IMR-90 (cell line): ENCODE measurements around the gene MYH9. TPM values are rescaled to one million over a fixed set of nuclear protein-coding genes. Genes with fewer than 3 reads are reported as not detected.

ENCODE experiments used
- ATAC-seq: fragments of 200-7000 bp; cut with Tn5 transposase; 2 replicates; pipeline ENCODE4 v1.9.1; 2020; ENCODE audit warnings: low read depth, mild to moderate bottlenecking, moderate library complexity
- BruUV-seq: library from RNA; stranded (reverse); fragments of 400-500 nt; replicated peaks from 2 replicates; lab custom pipeline; 2021; lab: Mats Ljungman, UMichigan
- CTCF ChIA-PET: fragments of 300-600 bp; formaldehyde crosslinking; extraction: SDS; loops from one replicate; lab custom pipeline; 2021; ENCODE audit warnings: antibody characterized with exemption; lab: Yijun Ruan, JAX
- POLR2A ChIA-PET: fragments of 300-600 bp; sonication (Branson Sonifier 250); formaldehyde crosslinking; loops from one replicate; lab custom pipeline; 2022; ENCODE audit warnings: antibody characterized with exemption; ENCODE audit not compliant: unreplicated experiment; lab: Charles Lee
- DNase-seq: peaks from one replicate; pipeline ENCODE4 v3.0.0; 2013
- H2AFZ ChIP-seq: replicated peaks from 2 replicates; pipeline ENCODE3; 2013; ENCODE audit warnings: low read length, mild to moderate bottlenecking; ENCODE audit not compliant: poor library complexity
- H2AK5ac ChIP-seq: 2 replicates; pipeline ENCODE4 v1.6.1; 2013; ENCODE audit warnings: low read depth, low read length, inconsistent platforms
- H2AK9ac ChIP-seq: replicated peaks from 2 replicates; pipeline ENCODE3; 2013; ENCODE audit warnings: mild to moderate bottlenecking, low read depth, low read length, moderate library complexity; ENCODE audit not compliant: poor library complexity
- H2BK120ac ChIP-seq: 2 replicates; pipeline ENCODE4 v1.6.1; 2013; ENCODE audit warnings: low read depth, low read length, inconsistent platforms
- H2BK15ac ChIP-seq: 3 replicates; pipeline ENCODE4 v1.6.1; 2013; ENCODE audit warnings: low read depth, low read length, inconsistent platforms
- H2BK20ac ChIP-seq: 2 replicates; pipeline ENCODE4 v1.6.1; 2013; ENCODE audit warnings: low read depth, mild to moderate bottlenecking, inconsistent platforms, low read length, moderate library complexity
- H2BK5ac ChIP-seq: 2 replicates; pipeline ENCODE4 v1.6.1; 2013; ENCODE audit warnings: mild to moderate bottlenecking, low read depth, low read length, inconsistent platforms; ENCODE audit not compliant: poor library complexity, severe bottlenecking
- H3K14ac ChIP-seq: replicated peaks from 2 replicates; pipeline ENCODE4 v1.6.1; 2013; ENCODE audit warnings: low read depth, low read length, inconsistent platforms
- H3K18ac ChIP-seq: 2 replicates; pipeline ENCODE4 v1.6.1; 2013; ENCODE audit warnings: low read depth, low read length, control low read depth
- H3K23ac ChIP-seq: 2 replicates; pipeline ENCODE4 v1.6.1; 2013; ENCODE audit warnings: low read depth, low read length, inconsistent platforms
- H3K27ac ChIP-seq: 2 replicates; pipeline ENCODE4 v1.5.1; 2013; ENCODE audit warnings: mild to moderate bottlenecking, control low read depth, low read length; ENCODE audit not compliant: insufficient read depth
- H3K27me3 ChIP-seq: 2 replicates; pipeline ENCODE4 v1.6.1; 2013; ENCODE audit warnings: low read length; ENCODE audit not compliant: control insufficient read depth, insufficient read depth
- H3K36me3 ChIP-seq: 2 replicates; pipeline ENCODE4 v1.6.1; 2013; ENCODE audit warnings: low read length, mixed read lengths; ENCODE audit not compliant: control insufficient read depth, insufficient read depth
- H3K4ac ChIP-seq: 2 replicates; pipeline ENCODE4 v1.6.1; 2013; ENCODE audit warnings: low read depth, low read length, inconsistent platforms
- H3K4me1 ChIP-seq: 2 replicates; pipeline ENCODE4 v1.6.1; 2013; ENCODE audit warnings: low read length, mixed read lengths; ENCODE audit not compliant: control insufficient read depth, insufficient read depth
- H3K4me2 ChIP-seq: 2 replicates; pipeline ENCODE4 v1.6.1; 2013; ENCODE audit warnings: low read depth, mild to moderate bottlenecking, control low read depth, low read length, moderate library complexity
- H3K4me3 ChIP-seq: 2 replicates; pipeline ENCODE4 v1.5.1; 2013; ENCODE audit warnings: low read depth, mild to moderate bottlenecking, control low read depth, low read length, moderate library complexity; ENCODE audit not compliant: insufficient read depth
- H3K56ac ChIP-seq: 2 replicates; pipeline ENCODE4 v1.6.1; 2013; ENCODE audit warnings: low read length, inconsistent platforms; ENCODE audit not compliant: insufficient read depth; ENCODE audit errors: extremely low read depth
- H3K79me1 ChIP-seq, 2 experiments: 2 replicates each; pipeline ENCODE4 v1.6.1; 2013; ENCODE audit warnings: low read length in 2 of 2, inconsistent platforms in 1 of 2, low read depth in 1 of 2
- H3K9ac ChIP-seq: 2 replicates; pipeline ENCODE4 v1.6.1; 2013; ENCODE audit warnings: low read depth, low read length, control low read depth
- H3K9me1 ChIP-seq: 2 replicates; pipeline ENCODE4 v1.6.1; 2013; ENCODE audit warnings: low read length, inconsistent platforms; ENCODE audit not compliant: insufficient read depth
- H3K9me3 ChIP-seq: 2 replicates; pipeline ENCODE4 v1.6.1; 2013; ENCODE audit warnings: low read length; ENCODE audit not compliant: control insufficient read depth, insufficient read depth
- H4K20me1 ChIP-seq: 2 replicates; pipeline ENCODE4 v1.6.1; 2013; ENCODE audit warnings: low read length, inconsistent platforms; ENCODE audit not compliant: insufficient read depth
- H4K5ac ChIP-seq: 2 replicates; pipeline ENCODE4 v1.6.1; 2013; ENCODE audit warnings: mild to moderate bottlenecking, low read depth, low read length, control low read depth
- H4K8ac ChIP-seq, 2 experiments: 2 replicates each; pipeline ENCODE4 v1.6.1; 2013; ENCODE audit warnings: low read depth in 2 of 2, low read length in 2 of 2, control low read depth in 1 of 2, inconsistent platforms in 1 of 2
- H4K91ac ChIP-seq: 2 replicates; pipeline ENCODE4 v1.6.1; 2013; ENCODE audit warnings: low read depth, low read length, inconsistent platforms; ENCODE audit not compliant: insufficient read depth
- BHLHE40 ChIP-seq: fragments of 150-350 bp; IDR thresholded peaks from 2 replicates; pipeline ENCODE4 v1.6.1; 2016; ENCODE audit warnings: mild to moderate bottlenecking, low read depth, low read length
- CEBPB ChIP-seq: IDR thresholded peaks from 2 replicates; pipeline ENCODE4 v1.6.1; 2012; ENCODE audit warnings: low read depth, low read length, improper control_type of control experiment
- CHD1 ChIP-seq: IDR thresholded peaks from 2 replicates; pipeline ENCODE4 v1.6.1; 2012; ENCODE audit warnings: low read depth, low read length, improper control_type of control experiment
- CTCF ChIP-seq: conservative IDR thresholded peaks from 2 replicates; pipeline ENCODE4 v1.5.1; 2012; ENCODE audit warnings: mild to moderate bottlenecking, low read depth, low read length, improper control_type of control experiment
- FOS ChIP-seq: fragments of 150-350 bp; IDR thresholded peaks from 2 replicates; pipeline ENCODE4 v1.6.1; 2016; ENCODE audit warnings: low read depth, low read length
- MAFK ChIP-seq: IDR thresholded peaks from 2 replicates; pipeline ENCODE4 v1.6.1; 2012; ENCODE audit warnings: low read depth, low read length, improper control_type of control experiment
- MAZ ChIP-seq: IDR thresholded peaks from 2 replicates; pipeline ENCODE4 v1.6.1; 2012; ENCODE audit warnings: low read depth, mild to moderate bottlenecking, low read length, improper control_type of control experiment, moderate library complexity, borderline replicate concordance
- MXI1 ChIP-seq: IDR thresholded peaks from 2 replicates; pipeline ENCODE4 v1.6.1; 2012; ENCODE audit warnings: low read depth, mild to moderate bottlenecking, low read length, moderate library complexity, borderline replicate concordance
- NFE2L2 ChIP-seq: fragments of 150-350 bp; IDR thresholded peaks from 2 replicates; pipeline ENCODE4 v1.6.1; 2016; ENCODE audit warnings: low read depth, mild to moderate bottlenecking, low read length
- POLR2A ChIP-seq: IDR thresholded peaks from 2 replicates; pipeline ENCODE4 v1.6.1; 2012; ENCODE audit warnings: mild to moderate bottlenecking, low read depth, low read length
- RAD21 ChIP-seq: IDR thresholded peaks from 2 replicates; pipeline ENCODE4 v1.6.1; 2012; ENCODE audit warnings: low read length, improper control_type of control experiment
- RCOR1 ChIP-seq: IDR thresholded peaks from 2 replicates; pipeline ENCODE4 v1.6.1; 2012; ENCODE audit warnings: mild to moderate bottlenecking, low read length, improper control_type of control experiment; ENCODE audit not compliant: insufficient replicate concordance
- RFX5 ChIP-seq: IDR thresholded peaks from 2 replicates; pipeline ENCODE4 v1.8.0; 2012; ENCODE audit warnings: low read depth, mild to moderate bottlenecking, low read length, moderate library complexity
- SMC3 ChIP-seq: fragments of 150-350 bp; IDR thresholded peaks from 2 replicates; pipeline ENCODE4 v1.6.1; 2016; ENCODE audit warnings: low read depth, mild to moderate bottlenecking, antibody characterized with exemption, low read length, moderate library complexity
- USF2 ChIP-seq: fragments of 150-350 bp; IDR thresholded peaks from 2 replicates; pipeline ENCODE4 v1.6.1; 2017; ENCODE audit warnings: mild to moderate bottlenecking, antibody characterized with exemption, low read length, low read depth
- WGBS, 2 experiments: methylation state at CpG; one replicate each; pipeline versions ENCODE4 v1.1.5 to v1.1.7; 2013; ENCODE audit warnings: missing lambda C conversion rate in 2 of 2; ENCODE audit not compliant: insufficient read length in 1 of 2; ENCODE audit errors: extremely low coverage in 2 of 2; 5-methylcytosine and 5-hydroxymethylcytosine counted together
- dilution Hi-C: fragments of 300-500 bp; cut with HindIII; formaldehyde crosslinking; loops from one replicate; pipeline ENCODE4 v1.14.3; 2018; ENCODE audit warnings: low sequenced_read_pairs; ENCODE audit not compliant: unreplicated experiment
- in situ Hi-C: fragments of 300-500 bp; cut with MboI; formaldehyde crosslinking; loops from 3 replicates; pipeline ENCODE4 v1.14.3; 2019; ENCODE audit warnings: low sequenced_read_pairs, inconsistent platforms, mixed read lengths
- intact Hi-C: fragments of 100-400 bp; cut with micrococcal nuclease; formaldehyde crosslinking; loops from 2 replicates; pipeline ENCODE4 v1.10.0; 2022
- polyA plus RNA-seq, 3 experiments: library from polyadenylated mRNA; depleted of rRNA; stranded (reverse); fragments of >200 nt; gene quantifications; 2 replicates each; pipeline ENCODE4 v1.2.3, GENCODE V29; 2012; ENCODE audit warnings: low replicate concordance in 1 of 3
- total RNA-seq: library from RNA; depleted of rRNA; stranded (reverse); fragments of >200 nt; gene quantifications from 2 replicates; pipeline ENCODE4 v1.2.3, GENCODE V29; 2012
- TF ChIP-seq, protein P1 (sequence below): fragments of 150-350 bp; IDR thresholded peaks from 2 replicates; pipeline ENCODE4 v1.6.1; 2016; ENCODE audit warnings: low read depth, mild to moderate bottlenecking, low read length, moderate library complexity, borderline replicate concordance

MYH9 gene
- total and polyA plus RNA-seq, 2 of the 4 experiments (the other 2 are of a cell fraction), result 475 to 554 TPM

- no peak for TF ChIP-seq CHD1
- no peak for TF ChIP-seq NFE2L2
- TF ChIP-seq RCOR1, result no peak
- no peak for TF ChIP-seq CEBPB
- no peak for TF ChIP-seq RFX5
- no peak for TF ChIP-seq MAZ
- no peak for TF ChIP-seq POLR2A
- no peak for TF ChIP-seq MXI1
- TF ChIP-seq CTCF, result no peak
- no peak for TF ChIP-seq MAFK
- no peak for TF ChIP-seq SMC3
- no peak for TF ChIP-seq RAD21
- TF ChIP-seq USF2, result no peak
- TF ChIP-seq, protein P1, sequence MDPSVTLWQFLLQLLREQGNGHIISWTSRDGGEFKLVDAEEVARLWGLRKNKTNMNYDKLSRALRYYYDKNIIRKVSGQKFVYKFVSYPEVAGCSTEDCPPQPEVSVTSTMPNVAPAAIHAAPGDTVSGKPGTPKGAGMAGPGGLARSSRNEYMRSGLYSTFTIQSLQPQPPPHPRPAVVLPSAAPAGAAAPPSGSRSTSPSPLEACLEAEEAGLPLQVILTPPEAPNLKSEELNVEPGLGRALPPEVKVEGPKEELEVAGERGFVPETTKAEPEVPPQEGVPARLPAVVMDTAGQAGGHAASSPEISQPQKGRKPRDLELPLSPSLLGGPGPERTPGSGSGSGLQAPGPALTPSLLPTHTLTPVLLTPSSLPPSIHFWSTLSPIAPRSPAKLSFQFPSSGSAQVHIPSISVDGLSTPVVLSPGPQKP, result no peak
- TF ChIP-seq FOS, result no peak
- TF ChIP-seq BHLHE40, result no peak
- Histone ChIP-seq H3K4me1 (no peaks in the 10 kb centered on the region), H3K56ac (no peak overlapping the region), H3K14ac (no peak overlapping the region), H3K4me3 (no peak overlapping the region), H3K4me2 (no peak overlapping the region), H2AK9ac (peak overlapping the region; percentile 31), H2BK5ac (no peak overlapping the region), H4K5ac (no peak overlapping the region), H3K36me3 (peaks cover 88% of the 10 kb centered on the region), H2BK120ac (no peak overlapping the region), H4K20me1 (peaks cover 90% of the 10 kb centered on the region), H2BK20ac (no peak overlapping the region), H3K79me1 (peaks cover 37 to 71% of the 10 kb centered on the region in 2 experiments), H2AFZ (no peak overlapping the region), H3K18ac (no peak overlapping the region), H3K9me1 (0 out of 2 replicates have a peak, but pooled peaks cover 1% of the 10 kb centered on the region), H2AK5ac (no peak overlapping the region), H4K91ac (no peak overlapping the region), H3K4ac (no peak overlapping the region), H3K9ac (no peak overlapping the region), H3K27me3 (no peaks in the 10 kb centered on the region), H3K27ac (no peak overlapping the region), H2BK15ac (no peak overlapping the region), H3K9me3 (no peaks in the 10 kb centered on the region), H4K8ac (no peak overlapping the region), H3K23ac (no peak overlapping the region)
- DNase-seq (no peak), ATAC-seq (no peak)
- POLR2A ChIA-PET, result no interaction called here
- CTCF ChIA-PET, result no interaction called here
- 92% methylated on average over 13 of the region's 24 CpGs; no CpG with 5 or more reads in 1 of the 2 experiments for WGBS, 2 experiments
- dilution Hi-C loops, result no loop called here
- in situ Hi-C loops, result no loop called here
- intact Hi-C loops, result no loop called here
- no TSS peak for BruUV-seq
Measured at GRCh38 chr22:36284171-36284571, 103.6 kb downstream of the MYH9 start.
